ENCODE results near the gene CCDC88B. TPM values are rescaled to one million over a fixed set of nuclear protein-coding genes. Genes with fewer than 3 reads are reported as not detected.

Gene CCDC88B
- total and polyA plus RNA-seq, 10 of the 15 experiments (the other 5 are each of a cell fraction or from before 2014, with no cell fraction given), result 0.24 to 66.0 (median 19.2) TPM

- TF ChIP-seq MTA2 (IDR thresholded peaks at IDR 0.05; ENCODE audit: low read depth) (peak; percentile 70; the same call in 1 of the 2 replicates), KAT2A (conservative IDR thresholded peaks at IDR 0.05; ENCODE audit: control insufficient read depth, low read depth, low read length) (no peak), E2F4 (IDR thresholded peaks at IDR 0.05; ENCODE audit: low read depth, low read length) (no peak), SMC3 (IDR thresholded peaks at IDR 0.05; ENCODE audit: borderline replicate concordance, low read length) (peak; percentile 64; the same call in 1 of the 2 replicates), CHD1 (IDR thresholded peaks at IDR 0.05; ENCODE audit: low read depth, low read length) (no peak), YBX1 (IDR thresholded peaks at IDR 0.05) (no peak), MEF2A (IDR thresholded peaks at IDR 0.05; ENCODE audit: insufficient read depth, low read depth, low read length) (no peak), BHLHE40 (IDR thresholded peaks at IDR 0.05; ENCODE audit: borderline replicate concordance in 1 of 2, low read depth in 2 of 2, low read length in 1 of 2) (peak in 1 of 2 experiments; percentile 65; a peak in 2 of 4 replicates), NKRF (conservative IDR thresholded peaks at IDR 0.05) (peak; percentile 40; the same call in 1 of the 2 replicates), NR2C1 (IDR thresholded peaks at IDR 0.05) (no peak; the same call in 1 of the 2 replicates), FOS (IDR thresholded peaks at IDR 0.05; ENCODE audit: borderline replicate concordance, extremely low read depth, insufficient read length) (no peak), RFX5 (IDR thresholded peaks at IDR 0.05; ENCODE audit: low read depth, low read length) (no peak), ZNF622 (IDR thresholded peaks at IDR 0.05) (no peak; the same call in 1 of the 2 replicates), BRCA1 (IDR thresholded peaks at IDR 0.05; ENCODE audit: low read depth, low read length) (no peak), CTCF (IDR thresholded peaks at IDR 0.05 in 2 of 3, conservative IDR thresholded peaks at IDR 0.05 in 1 of 3; ENCODE audit: control insufficient read depth in 2 of 3, extremely low read depth in 1 of 3, insufficient read depth in 1 of 3, low read depth in 3 of 3, low read length in 3 of 3) (peak; percentile 78 to 86 (median 82)), E4F1 (IDR thresholded peaks at IDR 0.05; ENCODE audit: borderline replicate concordance, partially characterized antibody) (no peak), IKZF1 (conservative IDR thresholded peaks at IDR 0.05) (peak; percentile 92)
These were observed 8.2 kb upstream of the CCDC88B start (continued) for GRCh38 chr11:64331569-64332371.
